IMR-90 (cell line): ENCODE data around the gene FOXK1.

Source experiments
- BHLHE40 ChIP-seq: fragments of 150-350 bp; IDR thresholded peaks from 2 replicates; pipeline ENCODE4 v1.6.1; 2016; ENCODE audit warnings: mild to moderate bottlenecking, low read depth, low read length
- CEBPB ChIP-seq: IDR thresholded peaks from 2 replicates; pipeline ENCODE4 v1.6.1; 2012; ENCODE audit warnings: low read depth, low read length, improper control_type of control experiment
- POLR2A ChIP-seq: IDR thresholded peaks from 2 replicates; pipeline ENCODE4 v1.6.1; 2012; ENCODE audit warnings: mild to moderate bottlenecking, low read depth, low read length
- RAD21 ChIP-seq: IDR thresholded peaks from 2 replicates; pipeline ENCODE4 v1.6.1; 2012; ENCODE audit warnings: low read length, improper control_type of control experiment
- SMC3 ChIP-seq: fragments of 150-350 bp; IDR thresholded peaks from 2 replicates; pipeline ENCODE4 v1.6.1; 2016; ENCODE audit warnings: low read depth, mild to moderate bottlenecking, antibody characterized with exemption, low read length, moderate library complexity
- TF ChIP-seq, protein P1 (sequence below): conservative IDR thresholded peaks from 2 replicates; pipeline ENCODE4 v1.5.1; 2012; ENCODE audit warnings: mild to moderate bottlenecking, low read depth, low read length, improper control_type of control experiment
- TF ChIP-seq, protein P2 (sequence below): fragments of 150-350 bp; IDR thresholded peaks from 2 replicates; pipeline ENCODE4 v1.6.1; 2016; ENCODE audit warnings: low read depth, mild to moderate bottlenecking, low read length, moderate library complexity, borderline replicate concordance

DNA sequence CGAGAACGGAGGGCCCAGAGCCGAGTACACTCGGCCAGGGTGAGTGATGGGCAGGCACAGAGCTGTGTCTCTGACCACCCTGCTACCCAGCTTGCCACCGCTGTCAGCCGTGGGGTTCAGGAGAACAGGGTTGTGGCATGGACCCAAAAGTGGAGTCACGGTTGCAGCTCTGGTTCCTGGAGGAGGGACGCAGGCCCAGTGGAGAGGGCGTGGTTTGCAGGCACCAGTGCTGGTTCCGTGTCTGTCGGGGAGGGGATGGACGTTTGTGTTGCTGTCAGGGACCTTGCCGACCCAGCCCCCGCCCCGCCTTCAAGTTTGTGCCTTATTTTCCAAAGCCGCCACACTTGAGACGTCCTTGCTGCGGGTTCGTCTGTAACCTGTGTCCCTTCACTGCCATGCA lies 48.2 kb downstream of the FOXK1 start:
- TF ChIP-seq, protein P1, sequence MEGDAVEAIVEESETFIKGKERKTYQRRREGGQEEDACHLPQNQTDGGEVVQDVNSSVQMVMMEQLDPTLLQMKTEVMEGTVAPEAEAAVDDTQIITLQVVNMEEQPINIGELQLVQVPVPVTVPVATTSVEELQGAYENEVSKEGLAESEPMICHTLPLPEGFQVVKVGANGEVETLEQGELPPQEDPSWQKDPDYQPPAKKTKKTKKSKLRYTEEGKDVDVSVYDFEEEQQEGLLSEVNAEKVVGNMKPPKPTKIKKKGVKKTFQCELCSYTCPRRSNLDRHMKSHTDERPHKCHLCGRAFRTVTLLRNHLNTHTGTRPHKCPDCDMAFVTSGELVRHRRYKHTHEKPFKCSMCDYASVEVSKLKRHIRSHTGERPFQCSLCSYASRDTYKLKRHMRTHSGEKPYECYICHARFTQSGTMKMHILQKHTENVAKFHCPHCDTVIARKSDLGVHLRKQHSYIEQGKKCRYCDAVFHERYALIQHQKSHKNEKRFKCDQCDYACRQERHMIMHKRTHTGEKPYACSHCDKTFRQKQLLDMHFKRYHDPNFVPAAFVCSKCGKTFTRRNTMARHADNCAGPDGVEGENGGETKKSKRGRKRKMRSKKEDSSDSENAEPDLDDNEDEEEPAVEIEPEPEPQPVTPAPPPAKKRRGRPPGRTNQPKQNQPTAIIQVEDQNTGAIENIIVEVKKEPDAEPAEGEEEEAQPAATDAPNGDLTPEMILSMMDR, result no peak
- no peak for TF ChIP-seq POLR2A
- TF ChIP-seq, protein P2, sequence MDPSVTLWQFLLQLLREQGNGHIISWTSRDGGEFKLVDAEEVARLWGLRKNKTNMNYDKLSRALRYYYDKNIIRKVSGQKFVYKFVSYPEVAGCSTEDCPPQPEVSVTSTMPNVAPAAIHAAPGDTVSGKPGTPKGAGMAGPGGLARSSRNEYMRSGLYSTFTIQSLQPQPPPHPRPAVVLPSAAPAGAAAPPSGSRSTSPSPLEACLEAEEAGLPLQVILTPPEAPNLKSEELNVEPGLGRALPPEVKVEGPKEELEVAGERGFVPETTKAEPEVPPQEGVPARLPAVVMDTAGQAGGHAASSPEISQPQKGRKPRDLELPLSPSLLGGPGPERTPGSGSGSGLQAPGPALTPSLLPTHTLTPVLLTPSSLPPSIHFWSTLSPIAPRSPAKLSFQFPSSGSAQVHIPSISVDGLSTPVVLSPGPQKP, result no peak
- no peak for TF ChIP-seq SMC3
- no peak for TF ChIP-seq CEBPB
- no peak for TF ChIP-seq BHLHE40
- no peak for TF ChIP-seq RAD21
